ENCODE results near the gene TNS3.

Gene TNS3

DNA sequence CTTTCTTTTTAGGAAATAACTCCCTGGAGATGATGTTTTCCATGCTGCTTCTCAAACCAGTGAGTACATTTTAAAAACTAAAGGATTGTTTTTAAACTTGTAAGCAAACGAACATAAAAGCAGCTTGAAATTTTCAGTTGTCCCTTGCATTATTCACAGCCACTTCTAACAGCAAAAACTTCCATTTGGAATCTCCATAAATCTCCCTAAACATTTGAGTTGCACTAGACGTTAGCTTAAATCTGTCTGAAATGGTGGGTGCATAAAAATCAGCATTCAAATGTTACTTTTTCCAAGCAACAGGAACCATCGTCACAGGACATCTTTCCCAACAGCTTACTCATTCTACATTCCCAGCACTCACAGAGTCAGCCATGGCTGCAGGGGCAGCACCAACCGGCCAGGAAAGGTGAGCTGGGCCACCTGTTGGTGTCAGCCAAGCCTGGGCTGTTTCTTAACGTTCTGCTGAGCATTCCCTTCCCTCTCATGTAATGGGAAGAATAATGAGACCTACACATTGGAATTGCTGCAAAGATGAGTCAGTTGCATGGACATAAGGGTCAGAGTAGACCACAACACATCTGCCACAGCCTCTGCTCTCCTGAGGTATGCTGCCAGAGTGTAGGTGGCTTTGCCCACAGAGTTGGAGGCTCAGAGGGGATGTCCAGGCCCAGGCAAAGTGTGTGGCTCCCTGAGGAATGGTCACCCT lies 163.2 kb downstream of the TNS3 start:
- no peak for DNase-seq

GRCh38 chr7:47416492-47417480 lies 165.1 kb downstream of the TNS3 start:
- DNase-seq: no peak

GRCh38 chr7:47415318-47416212 lies 166.3 kb downstream of the TNS3 start:
- no peak for DNase-seq

DNA sequence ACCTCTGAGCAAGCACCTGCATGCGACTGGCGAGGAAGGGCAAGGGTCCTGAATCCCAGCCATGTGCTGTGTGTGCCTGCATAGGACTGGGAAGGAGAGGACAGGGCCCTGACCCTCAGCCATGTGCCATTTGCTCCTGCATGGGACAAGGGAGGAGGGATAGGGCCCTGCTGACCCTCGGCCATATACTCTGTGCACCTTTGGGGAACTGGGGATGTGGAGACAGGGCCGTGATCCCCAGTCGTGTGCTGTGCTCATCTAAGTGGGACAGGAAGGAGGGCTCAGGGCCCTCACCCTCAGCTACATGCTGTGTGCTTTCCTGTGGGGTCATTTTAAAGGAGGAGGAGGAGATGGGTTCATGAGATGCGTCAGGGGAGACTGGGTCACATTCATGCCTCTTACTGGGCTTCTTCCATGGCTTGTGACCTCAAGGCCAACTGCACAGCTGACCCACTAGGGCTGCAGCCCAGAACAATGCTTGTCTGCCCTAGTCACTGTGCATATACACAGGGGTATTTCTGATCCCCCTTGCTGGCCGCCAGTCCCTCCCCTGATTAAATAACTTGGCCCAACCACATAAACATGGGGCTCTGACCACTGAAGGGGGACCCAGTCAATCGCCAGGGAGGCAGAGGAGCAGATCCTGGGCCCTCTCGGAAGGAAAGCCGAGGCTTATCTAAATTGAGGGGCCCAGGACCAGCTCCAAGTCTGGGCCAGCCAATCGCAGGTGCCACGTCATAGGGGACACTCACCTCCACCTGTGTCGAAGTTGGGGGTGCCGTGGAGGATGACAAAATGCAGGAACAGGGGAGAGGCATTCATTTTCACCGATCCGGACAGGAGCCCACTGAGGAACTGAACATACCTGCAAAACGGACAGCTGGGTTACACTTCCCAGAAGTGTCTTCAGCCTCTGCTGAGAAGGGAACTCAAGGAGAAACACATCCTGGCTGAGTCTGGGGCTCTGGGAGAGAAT lies 167.3 kb downstream of the TNS3 start:
- DNase-seq: no peak

- DNase-seq: no peak
Observed at GRCh38 chr7:47413526-47414341, 168.2 kb downstream of the TNS3 start.

DNA sequence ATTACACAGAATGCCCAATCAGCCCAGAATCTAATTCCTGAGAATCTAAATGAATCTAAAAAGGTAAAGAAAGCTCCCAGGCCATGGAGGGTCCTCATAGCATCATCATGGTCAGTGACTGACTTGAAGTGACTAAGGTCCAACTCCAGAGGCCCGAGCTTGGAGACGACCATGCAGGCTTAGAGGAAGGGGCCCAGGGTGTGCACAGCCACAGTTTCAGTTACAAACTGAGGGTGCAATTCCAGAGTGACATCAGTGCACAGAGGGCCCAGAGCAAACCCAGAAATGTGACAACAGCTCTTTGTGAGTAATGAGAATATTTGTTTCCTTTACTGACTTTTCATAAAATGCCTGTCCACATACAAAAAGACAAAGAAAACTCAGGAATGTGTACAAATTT lies 170.0 kb downstream of the TNS3 start:
- DNase-seq: no peak

DNA sequence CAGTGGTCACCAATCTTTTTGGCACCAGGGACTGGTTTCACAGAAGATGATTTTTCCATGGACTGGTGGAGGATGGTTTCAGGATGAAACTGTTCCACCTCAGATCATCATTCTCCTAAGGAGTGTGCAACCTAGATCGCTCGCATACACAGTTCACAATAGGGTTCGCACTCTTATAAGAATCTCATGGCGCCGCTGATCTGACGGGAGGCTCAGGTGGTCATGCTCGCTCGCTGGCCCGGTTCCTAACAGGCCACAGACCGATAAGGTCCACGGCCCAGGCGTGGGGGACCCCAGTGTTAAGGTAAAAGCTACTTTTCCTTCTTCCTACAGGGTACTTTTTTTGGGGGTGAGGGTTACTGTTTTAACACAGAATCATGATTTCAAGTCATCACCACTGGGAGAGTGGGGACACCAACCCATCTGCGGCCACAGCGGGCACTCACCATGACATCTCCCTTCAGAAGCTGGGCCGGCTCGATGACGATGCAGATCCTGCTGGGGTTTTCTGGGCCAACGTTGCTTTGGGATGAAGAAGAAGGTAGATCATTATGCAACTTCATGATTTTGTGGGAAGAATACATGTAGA lies 170.5 kb downstream of the TNS3 start:
- DNase-seq: no peak

DNA sequence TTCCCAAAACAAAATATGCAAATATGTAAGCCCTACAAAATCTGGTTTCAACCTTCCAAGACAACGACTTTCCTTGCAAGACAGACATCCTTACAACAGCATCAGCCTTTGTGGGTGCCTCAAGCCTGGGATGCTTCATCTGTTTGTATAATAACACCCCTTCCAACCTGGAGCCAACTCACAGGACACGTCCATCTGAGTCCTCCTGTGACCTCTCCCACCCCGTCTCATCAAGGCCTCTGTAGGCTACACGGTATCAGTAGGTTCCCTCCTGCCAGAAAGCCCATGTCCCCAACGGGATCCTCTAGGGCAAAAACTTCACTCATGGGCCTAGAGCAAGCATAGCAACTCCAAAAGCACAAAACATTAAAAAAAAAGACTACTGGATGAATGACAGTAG lies 173.2 kb downstream of the TNS3 start:
- DNase-seq: no peak

DNA sequence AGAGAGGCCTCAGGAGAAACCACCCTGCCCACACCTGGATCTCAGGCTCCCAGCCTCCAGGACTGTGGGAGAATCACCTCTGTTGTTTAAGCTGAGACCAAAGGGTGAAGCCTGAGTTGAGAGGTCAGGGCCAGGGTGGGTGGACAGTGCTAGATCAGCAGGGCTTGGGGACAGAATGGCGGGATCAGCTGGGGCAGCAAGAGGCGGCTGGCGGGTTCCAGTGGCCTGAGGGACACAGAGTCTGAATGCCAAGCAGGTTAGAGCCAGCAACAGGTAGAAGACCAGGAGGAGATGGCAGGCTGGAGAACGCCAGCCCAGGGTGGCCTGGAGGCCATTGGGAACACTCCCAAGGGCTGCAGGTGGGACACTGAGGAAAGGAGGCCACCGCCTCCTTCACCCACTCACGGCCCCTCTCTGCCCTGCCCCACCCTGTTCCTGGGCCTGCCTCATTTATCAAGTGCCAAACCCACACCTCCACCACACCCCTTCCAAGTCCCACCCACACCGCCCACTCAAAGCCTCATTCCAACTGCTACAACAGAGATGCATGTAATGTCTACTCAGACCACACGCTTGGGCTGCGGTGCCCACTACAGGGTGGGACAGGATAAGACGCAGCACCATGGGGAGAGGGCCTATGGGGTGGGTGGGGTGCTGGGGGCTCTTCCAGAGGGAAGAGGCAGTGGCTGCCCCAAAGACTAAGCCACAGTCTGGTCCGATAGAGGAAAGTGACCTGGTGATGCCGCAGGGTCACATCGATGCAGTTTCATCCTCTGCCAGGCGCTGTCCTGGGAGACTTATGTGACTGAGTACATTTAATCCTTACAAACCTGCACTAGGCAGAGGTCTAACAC lies 173.9 kb downstream of the TNS3 start:
- no peak for DNase-seq

- DNase-seq: no peak
Observed at GRCh38 chr7:47407136-47407535, 174.8 kb downstream of the TNS3 start.

GRCh38 chr7:47406801-47407129 lies 175.1 kb downstream of the TNS3 start:
- no peak for DNase-seq

GRCh38 chr7:47405921-47406800 lies 175.8 kb downstream of the TNS3 start:
- DNase-seq: no peak

- DNase-seq: no peak
Observed at GRCh38 chr7:47405286-47405904, 176.5 kb downstream of the TNS3 start.

DNA sequence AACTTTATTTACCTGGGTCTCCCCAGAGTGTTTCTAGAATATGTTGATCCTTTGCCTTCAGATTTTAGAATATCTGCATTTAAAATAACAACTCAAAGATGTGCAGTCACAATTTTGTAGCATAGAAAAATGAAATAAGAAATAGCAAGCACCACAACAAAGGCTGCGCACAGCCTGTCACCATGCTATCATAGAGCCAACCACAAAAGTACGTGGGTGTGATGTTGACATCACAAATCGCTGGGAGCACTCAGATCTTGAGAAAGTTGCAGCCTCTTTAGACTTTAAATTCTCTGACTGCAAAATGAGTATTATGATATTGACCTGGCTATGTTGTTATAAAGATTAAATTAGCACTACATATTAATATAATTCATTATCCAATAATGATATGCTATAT lies 177.9 kb downstream of the TNS3 start:
- no peak for DNase-seq

- DNase-seq: no peak
Observed at GRCh38 chr7:47402941-47403866, 178.7 kb downstream of the TNS3 start.

- no peak for DNase-seq
Observed at GRCh38 chr7:47401611-47402570, 180.0 kb downstream of the TNS3 start.

Measured in NCI-H82 (cell line).